ENCODE data around the gene SPATA17.
"Not testable (repeated sequence)": the region's sequence is repeated elsewhere in the genome, so short reads cannot be mapped to it uniquely, and the experiment has no call there.

SPATA17 gene

GRCh38 chr1:217630711-217631591, at the start of gene SPATA17, which contains the start of gene GPATCH2:
SPATA17 (plus strand) TSS chr1:217631344; CDS start chr1:217631379, 35 bp downstream.
GPATCH2 (minus strand) TSS chr1:217631090; CDS start chr1:217630971, 119 bp downstream.
- DNase-seq: peak; percentile 88

GRCh38 chr1:217584286-217584811, 46.8 kb upstream of the SPATA17 start:
- DNase-seq: not testable (repeated sequence)

DNA sequence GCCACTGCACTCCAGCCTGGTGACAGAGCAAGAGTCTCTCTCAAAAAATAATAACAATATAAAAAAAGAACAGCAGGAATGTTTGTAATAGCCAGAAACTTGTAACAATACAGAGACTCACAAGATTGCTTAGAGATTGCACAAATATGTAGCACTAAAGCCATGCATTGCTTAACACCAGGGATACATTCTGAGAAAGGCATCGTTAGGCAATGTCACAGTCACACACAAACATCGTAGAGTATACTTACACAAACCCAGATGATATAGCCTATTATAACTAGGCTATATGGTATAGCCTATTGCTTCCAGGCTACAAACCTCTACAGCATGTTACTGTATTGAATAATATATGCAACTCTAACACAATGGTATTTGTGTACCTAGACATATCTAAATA, 45.6 kb upstream of the SPATA17 start:
- no peak for DNase-seq

GRCh38 chr1:217586586-217586985, 44.6 kb upstream of the SPATA17 start:
- DNase-seq: no peak

DNA sequence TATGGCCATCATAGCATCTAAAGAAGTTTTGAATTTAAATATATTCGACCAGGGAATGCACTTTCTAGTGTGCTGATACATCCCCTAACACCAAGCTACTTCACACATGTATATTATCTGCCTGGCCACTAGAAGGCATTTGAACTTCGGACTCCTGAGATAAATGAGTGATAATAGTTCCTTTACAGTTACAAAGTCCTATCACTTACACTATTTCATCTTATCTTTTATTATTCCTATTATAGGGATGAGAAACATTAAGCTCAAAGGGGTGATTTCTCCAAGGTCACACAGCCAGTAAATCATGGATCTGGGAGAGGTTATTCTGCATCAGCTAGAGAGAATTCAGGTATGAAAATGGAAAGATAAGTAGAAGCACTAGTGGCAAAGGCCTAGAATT, 40.5 kb upstream of the SPATA17 start:
- no peak for DNase-seq

DNA sequence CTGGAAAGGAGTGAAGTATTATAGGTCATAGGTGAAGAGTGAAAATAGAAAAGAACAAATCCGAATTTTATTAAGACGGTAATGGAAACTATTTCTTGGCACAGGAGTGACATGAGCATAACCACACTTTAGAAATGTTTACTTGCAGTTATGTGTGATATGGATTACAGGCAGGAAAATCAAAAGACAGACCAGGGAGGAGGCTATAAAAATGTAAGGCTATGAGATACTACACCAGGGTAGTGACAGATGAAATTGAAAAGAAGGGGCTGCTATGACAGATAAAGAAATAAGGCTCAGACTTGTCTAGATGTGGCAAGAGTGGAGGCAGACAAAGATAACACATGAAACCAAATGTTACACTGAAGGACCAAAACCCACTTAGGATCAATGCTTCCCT, 32.0 kb upstream of the SPATA17 start:
- no peak for DNase-seq

DNA sequence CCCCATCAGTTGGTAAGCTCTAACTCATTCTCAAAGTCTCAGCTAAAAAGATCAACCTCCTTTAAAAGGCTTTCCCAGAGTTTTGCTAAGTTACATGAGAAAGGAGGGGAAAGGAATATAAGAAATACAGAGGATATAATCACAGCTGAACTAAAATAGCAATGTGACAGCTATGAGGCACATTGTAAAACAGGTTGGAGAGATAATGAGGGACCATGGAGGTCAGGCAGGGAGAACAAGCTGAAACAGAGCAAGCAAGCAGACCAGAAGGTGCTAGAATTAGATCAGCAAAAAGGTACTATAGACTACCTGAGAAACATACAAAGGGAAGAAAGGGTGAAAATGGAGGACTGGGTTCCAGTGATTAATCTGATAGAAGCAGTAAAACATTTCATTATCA, 28.8 kb upstream of the SPATA17 start:
- no peak for DNase-seq

DNA sequence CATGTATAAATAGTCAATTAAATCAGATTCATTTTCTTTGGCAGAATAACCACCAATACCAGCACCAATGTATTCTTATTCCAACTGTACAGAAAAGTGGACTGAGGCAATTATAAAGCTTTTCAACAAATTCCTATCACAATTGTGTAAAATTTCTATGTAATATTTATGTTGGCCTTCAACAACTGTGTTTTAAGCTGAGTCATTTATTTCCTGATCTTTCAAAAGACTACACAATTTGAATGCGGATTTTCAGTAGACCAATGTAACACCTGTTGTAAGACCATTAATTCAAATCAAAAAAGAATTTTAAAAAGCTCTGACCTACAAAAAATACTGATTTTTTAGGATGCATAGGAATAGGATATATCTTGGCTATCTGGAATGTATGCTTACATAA, 25.8 kb upstream of the SPATA17 start:
- DNase-seq: no peak

- DNase-seq: no peak
Observed at GRCh38 chr1:217614200-217614712, 16.9 kb upstream of the SPATA17 start.

GRCh38 chr1:217617126-217617525, 14.0 kb upstream of the SPATA17 start:
- DNase-seq: no peak

- no peak for DNase-seq
Observed at GRCh38 chr1:217620814-217621213, 10.3 kb upstream of the SPATA17 start.

GRCh38 chr1:217622042-217622441, 9.1 kb upstream of the SPATA17 start:
- no peak for DNase-seq

GRCh38 chr1:217626321-217626720, 4.8 kb upstream of the SPATA17 start:
- no peak for DNase-seq

- no peak for DNase-seq
Observed at GRCh38 chr1:217627431-217627830, 3.7 kb upstream of the SPATA17 start.

DNA sequence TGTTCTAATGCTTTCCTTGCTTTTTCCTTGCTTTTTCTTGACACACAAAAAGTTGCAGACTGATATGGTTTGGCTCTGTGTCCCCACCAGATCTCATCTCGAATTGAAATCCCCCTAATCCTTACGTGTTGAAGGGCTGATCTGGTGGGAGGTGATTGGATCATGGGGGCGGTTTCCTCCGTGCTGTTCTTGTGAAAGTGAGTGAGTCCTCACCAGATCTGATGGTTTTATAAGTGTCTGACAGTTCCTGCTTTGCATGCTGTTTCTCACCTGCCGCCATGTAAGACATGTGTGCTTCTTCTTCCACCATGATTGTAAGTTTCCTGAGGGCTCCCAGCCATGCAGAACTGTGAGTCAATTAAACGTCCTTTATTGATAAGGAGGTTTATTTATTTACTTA, 11.3 kb downstream of the SPATA17 start:
- no peak for DNase-seq

DNA sequence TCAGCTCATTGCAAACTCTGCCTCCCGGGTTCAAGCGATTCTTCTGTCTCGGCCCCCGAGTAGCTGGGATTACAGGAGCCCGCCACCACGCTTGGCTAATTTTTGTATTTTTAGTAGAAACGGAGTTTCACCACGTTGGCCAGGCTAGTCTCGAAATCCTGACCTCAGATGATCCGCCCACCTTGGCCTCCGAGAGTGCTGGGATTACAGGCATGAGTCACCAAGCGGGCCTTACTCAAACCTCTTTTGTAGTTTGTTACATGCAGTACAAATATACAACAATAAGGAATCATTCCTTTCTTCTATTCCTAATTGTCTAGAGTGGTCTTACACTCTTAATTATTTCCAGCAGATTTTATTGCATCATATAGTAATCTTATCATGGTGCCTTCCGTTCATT, 16.6 kb downstream of the SPATA17 start:
- no peak for DNase-seq

- DNase-seq: no peak
Observed at GRCh38 chr1:217650674-217651073, 19.5 kb downstream of the SPATA17 start.

DNA sequence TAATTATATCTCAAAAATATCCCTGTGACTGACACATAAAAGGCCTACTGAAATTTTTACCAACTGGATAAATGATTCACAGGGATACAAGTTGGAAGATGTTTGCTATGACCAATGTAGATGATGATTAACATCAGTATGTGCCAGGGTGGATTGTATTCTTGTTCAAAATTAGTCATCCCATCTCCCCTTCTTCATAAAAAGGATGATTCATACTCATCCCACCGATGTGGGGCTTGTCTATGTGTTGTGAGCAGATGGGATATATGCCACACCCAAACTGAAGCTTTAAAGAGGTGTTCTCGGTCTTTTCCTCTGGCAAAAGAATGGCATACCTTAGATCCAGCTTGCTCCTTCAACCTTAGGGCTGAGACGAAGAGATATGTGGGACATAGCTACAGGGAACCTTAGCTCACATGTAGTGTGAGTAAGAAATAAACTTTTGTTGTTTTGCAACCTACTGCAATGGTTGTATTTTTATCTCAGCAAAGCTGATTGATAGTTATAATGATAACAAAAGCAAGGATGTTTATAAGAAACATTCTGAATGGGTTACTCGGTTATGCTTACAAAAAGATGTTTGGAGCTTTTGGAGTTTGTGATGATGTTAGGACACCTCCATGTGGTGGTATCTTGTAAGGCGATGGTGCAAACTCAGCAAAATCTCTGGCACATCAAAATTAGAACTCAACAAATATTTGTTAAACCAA, 29.4 kb downstream of the SPATA17 start:
- DNase-seq: no peak

DNA sequence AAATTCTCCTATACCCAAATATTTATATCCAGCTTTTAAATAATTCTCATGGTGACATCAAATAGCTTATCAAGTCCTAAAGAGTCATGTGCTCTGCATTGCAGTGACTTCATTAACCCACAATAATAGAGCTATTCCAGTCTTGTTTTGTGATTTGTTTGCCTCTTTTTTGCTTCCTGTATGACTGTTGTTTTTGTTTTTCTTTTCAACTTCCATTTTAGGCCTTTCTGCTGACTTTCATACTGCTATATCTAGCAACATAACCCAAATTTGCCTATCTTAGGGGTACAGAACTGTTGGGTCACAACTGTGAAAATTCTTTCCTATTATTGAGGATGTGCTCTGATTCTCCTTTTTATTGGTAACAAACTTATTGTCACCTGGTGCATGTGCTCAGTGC, 30.3 kb downstream of the SPATA17 start:
- no peak for DNase-seq

GRCh38 chr1:217668351-217668940, 37.3 kb downstream of the SPATA17 start:
- no peak for DNase-seq

DNA sequence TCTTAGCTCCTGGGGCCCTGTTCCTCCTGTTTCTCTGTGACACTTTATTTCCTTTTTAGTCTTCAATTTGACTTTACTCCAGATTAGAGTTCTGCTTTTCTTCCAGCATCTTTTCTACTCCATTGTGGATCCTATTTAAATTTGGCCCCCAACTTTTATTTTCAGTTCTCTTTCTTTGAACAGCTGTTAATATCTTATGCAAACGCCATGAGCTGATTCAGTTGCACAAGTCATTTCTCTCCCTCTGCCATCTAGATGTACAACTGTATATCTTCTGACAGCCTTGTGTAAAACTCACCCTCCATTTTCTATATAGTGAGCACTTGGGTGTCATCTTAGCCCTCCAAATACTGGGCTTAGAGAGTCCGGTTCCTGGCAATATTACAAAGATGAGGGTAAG, 42.2 kb downstream of the SPATA17 start:
- DNase-seq: no peak

DNA sequence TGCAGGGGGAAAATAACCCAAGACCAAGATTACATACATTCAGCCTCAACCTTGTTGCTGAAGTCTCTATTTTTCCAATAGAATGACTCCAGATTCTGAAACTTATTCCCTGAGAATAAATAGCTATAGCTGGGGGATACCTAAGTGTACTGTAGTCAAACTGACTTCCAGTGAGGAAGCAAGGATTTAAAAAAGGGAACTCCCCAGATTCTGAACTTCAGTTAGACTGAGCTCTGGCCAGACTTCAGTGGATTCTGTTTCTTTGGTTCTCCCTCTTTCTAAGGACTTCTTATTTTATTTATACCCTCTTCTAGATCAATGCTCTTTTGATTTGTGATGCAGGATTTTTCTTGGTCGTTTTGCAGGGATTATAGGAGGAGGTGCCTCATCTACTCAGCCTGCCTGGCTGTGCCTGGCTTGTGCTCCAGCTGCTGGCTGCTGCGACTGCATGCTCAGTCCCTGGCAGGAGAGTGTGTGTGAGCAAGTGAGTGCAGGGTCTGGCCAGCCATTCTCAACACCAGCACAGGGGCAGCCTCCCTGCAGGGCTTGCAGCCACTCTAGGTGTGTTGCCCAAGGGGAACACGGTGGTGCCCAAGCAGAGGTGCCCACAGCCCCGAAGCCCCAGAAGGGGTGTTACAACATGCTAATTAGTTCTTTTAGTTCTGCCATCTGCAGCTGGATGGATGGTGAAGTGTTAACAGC, 43.0 kb downstream of the SPATA17 start:
- no peak for DNase-seq

- DNase-seq: no peak
Observed at GRCh38 chr1:217681806-217682205, 50.7 kb downstream of the SPATA17 start.
